Neural progenitor cell (in vitro differentiated cells): ENCODE results near the gene SLC36A3.

Source experiments
- EZH2 ChIP-seq: fragments of 200-600 bp; sonication (generic); IDR thresholded peaks from 2 replicates; pipeline ENCODE4 v1.6.1; 2017; ENCODE audit warnings: antibody characterized with exemption, mild to moderate bottlenecking, moderate library complexity
- EZH2phosphoT487 ChIP-seq: fragments of 200-600 bp; sonication (generic); IDR thresholded peaks from 2 replicates; pipeline ENCODE4 v1.6.1; 2017; ENCODE audit warnings: antibody characterized with exemption
- TF ChIP-seq, protein P1 (sequence below): fragments of 200-600 bp; sonication (generic); IDR thresholded peaks from 2 replicates; pipeline ENCODE4 v1.5.1; 2017; ENCODE audit warnings: antibody characterized with exemption, mild to moderate bottlenecking

DNA sequence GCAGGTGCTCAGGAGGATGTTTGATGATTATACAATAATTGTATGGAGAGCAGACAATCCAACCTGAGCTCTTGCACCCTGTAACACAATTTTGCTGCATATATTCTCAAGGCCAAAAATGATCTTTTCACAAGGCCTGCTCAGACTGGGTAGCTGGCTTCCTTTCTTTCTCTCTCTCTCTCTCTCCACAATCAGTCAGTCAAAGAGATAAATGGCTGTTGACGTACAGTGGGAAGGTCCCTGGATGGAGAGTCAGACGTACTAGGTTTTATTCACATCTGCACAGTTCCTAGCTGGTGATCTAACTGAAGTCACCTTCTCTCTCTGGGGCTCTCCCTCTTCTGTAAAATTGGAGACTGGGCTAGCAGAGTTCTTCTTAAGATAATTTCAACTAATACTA, 24.0 kb upstream of the SLC36A3 start:
- TF ChIP-seq, protein P1, sequence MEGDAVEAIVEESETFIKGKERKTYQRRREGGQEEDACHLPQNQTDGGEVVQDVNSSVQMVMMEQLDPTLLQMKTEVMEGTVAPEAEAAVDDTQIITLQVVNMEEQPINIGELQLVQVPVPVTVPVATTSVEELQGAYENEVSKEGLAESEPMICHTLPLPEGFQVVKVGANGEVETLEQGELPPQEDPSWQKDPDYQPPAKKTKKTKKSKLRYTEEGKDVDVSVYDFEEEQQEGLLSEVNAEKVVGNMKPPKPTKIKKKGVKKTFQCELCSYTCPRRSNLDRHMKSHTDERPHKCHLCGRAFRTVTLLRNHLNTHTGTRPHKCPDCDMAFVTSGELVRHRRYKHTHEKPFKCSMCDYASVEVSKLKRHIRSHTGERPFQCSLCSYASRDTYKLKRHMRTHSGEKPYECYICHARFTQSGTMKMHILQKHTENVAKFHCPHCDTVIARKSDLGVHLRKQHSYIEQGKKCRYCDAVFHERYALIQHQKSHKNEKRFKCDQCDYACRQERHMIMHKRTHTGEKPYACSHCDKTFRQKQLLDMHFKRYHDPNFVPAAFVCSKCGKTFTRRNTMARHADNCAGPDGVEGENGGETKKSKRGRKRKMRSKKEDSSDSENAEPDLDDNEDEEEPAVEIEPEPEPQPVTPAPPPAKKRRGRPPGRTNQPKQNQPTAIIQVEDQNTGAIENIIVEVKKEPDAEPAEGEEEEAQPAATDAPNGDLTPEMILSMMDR: no peak
- TF ChIP-seq EZH2phosphoT487: no peak
- no peak for TF ChIP-seq EZH2
